Endodermal cell (in vitro differentiated cells): Measurements from ENCODE around the gene ACACA. TPM values are rescaled to one million over a fixed set of nuclear protein-coding genes. Genes with fewer than 3 reads are reported as not detected.

Experiments used
- DNase-seq: peaks from one replicate; pipeline ENCODE4 v3.0.0-alpha.2; 2017
- H3K27ac ChIP-seq: 2 replicates; pipeline ENCODE4 v1.5.1; 2013; ENCODE audit warnings: mild to moderate bottlenecking, low read depth, low read length, moderate library complexity
- H3K27me3 ChIP-seq: 2 replicates; pipeline ENCODE4 v1.6.1; 2013; ENCODE audit warnings: mild to moderate bottlenecking, low read length, moderate library complexity; ENCODE audit not compliant: insufficient read depth, control insufficient read depth, poor library complexity, severe bottlenecking
- H3K36me3 ChIP-seq: 2 replicates; pipeline ENCODE4 v1.7.0; 2013; ENCODE audit warnings: mild to moderate bottlenecking, low read length, moderate library complexity; ENCODE audit not compliant: control insufficient read depth, insufficient read depth
- H3K4me1 ChIP-seq: one replicate; pipeline ENCODE4 v1.7.0; 2013; ENCODE audit warnings: low read length; ENCODE audit not compliant: control insufficient read depth, insufficient read depth
- H3K4me3 ChIP-seq: 2 replicates; pipeline ENCODE4 v1.5.1; 2013; ENCODE audit warnings: mild to moderate bottlenecking, low read length, moderate library complexity
- H3K9ac ChIP-seq: 2 replicates; pipeline ENCODE4 v1.6.1; 2013; ENCODE audit warnings: mild to moderate bottlenecking, low read length, moderate library complexity; ENCODE audit not compliant: poor library complexity, severe bottlenecking; ENCODE audit errors: extremely low read depth
- H3K9me3 ChIP-seq: 2 replicates; pipeline ENCODE4 v1.6.1; 2013; ENCODE audit warnings: mild to moderate bottlenecking, low read length, moderate library complexity; ENCODE audit not compliant: control insufficient read depth
- H3K27ac Mint-ChIP-seq: 2 replicates; pipeline ENCODE4 v1.8.0; 2020; ENCODE audit warnings: mixed read lengths
- H3K27me3 Mint-ChIP-seq: 2 replicates; pipeline ENCODE4 v1.8.0; 2021; ENCODE audit warnings: mild to moderate bottlenecking, mixed read lengths; ENCODE audit not compliant: insufficient read depth
- H3K36me3 Mint-ChIP-seq: 2 replicates; pipeline ENCODE4 v1.8.0; 2020; ENCODE audit warnings: low read depth, mixed read lengths
- H3K4me1 Mint-ChIP-seq: 2 replicates; pipeline ENCODE4 v1.8.0; 2020; ENCODE audit warnings: mixed read lengths
- H3K4me3 Mint-ChIP-seq: 2 replicates; pipeline ENCODE4 v1.8.0; 2020; ENCODE audit warnings: mild to moderate bottlenecking, moderate library complexity, mixed read lengths
- H3K9me3 Mint-ChIP-seq: 2 replicates; pipeline ENCODE4 v1.8.0; 2020; ENCODE audit warnings: mild to moderate bottlenecking, mixed read lengths
- CTCF ChIP-seq: fragments of 200-600 bp; sonication (generic); conservative IDR thresholded peaks from 2 replicates; pipeline ENCODE4 v1.5.0; 2021; ENCODE audit warnings: antibody characterized with exemption, mild to moderate bottlenecking
- WGBS, 2 experiments: methylation state at CpG; one replicate each; pipeline versions ENCODE4 v1.1.5 to v1.1.7; 2013; ENCODE audit warnings: missing lambda C conversion rate in 2 of 2, mixed read lengths in 1 of 2; ENCODE audit not compliant: insufficient coverage in 1 of 2, insufficient read length in 1 of 2; 5-methylcytosine and 5-hydroxymethylcytosine counted together
- total RNA-seq, 2 donors: library from RNA; stranded (reverse); fragmentation: NEBNext Ultra II Directional in 1 of 2; extraction: Animal tissue kit (Norgen Biotek cat#: 25700) in 1 of 2; gene quantifications; 2 replicates in 1 of 2; 3 replicates in 1 of 2; pipeline ENCODE4 v1.2.1, GENCODE V29; 2021

The ACACA gene
- total RNA-seq, 2 donors from 2014 or later = 66.7 to 68.6 TPM

GRCh38 chr17:37294888-37295287 lies 111.7 kb downstream of the ACACA start:
- H3K36me3 ChIP-seq = no peaks in the 10 kb centered on the region
- Mint-ChIP-seq H3K4me3 (no peak overlapping the region), H3K36me3 (no peaks in the 10 kb centered on the region), H3K27me3 (no peaks in the 10 kb centered on the region), H3K4me1 (peaks cover 31% of the 10 kb centered on the region), H3K9me3 (no peaks in the 10 kb centered on the region), H3K27ac (peak overlapping the region; percentile 83)
- H3K9ac ChIP-seq = no peak overlapping the region
- H3K27me3 ChIP-seq = no peaks in the 10 kb centered on the region
- H3K27ac ChIP-seq = no peak overlapping the region
- WGBS, 2 experiments = 67 to 73% methylated on average over 4 of the region's 4 CpGs
- H3K4me3 ChIP-seq = no peak overlapping the region
- H3K4me1 ChIP-seq = no peaks in the 10 kb centered on the region
- no peak for TF ChIP-seq CTCF
- H3K9me3 ChIP-seq = no peaks in the 10 kb centered on the region
- peak; percentile 69 for DNase-seq

- Histone ChIP-seq H3K4me1 (no peaks in the 10 kb centered on the region), H3K9ac (no peak overlapping the region), H3K9me3 (no peaks in the 10 kb centered on the region), H3K4me3 (no peak overlapping the region), H3K27ac (no peak overlapping the region), H3K27me3 (no peaks in the 10 kb centered on the region), H3K36me3 (no peaks in the 10 kb centered on the region)
- Mint-ChIP-seq H3K27ac (no peak overlapping the region), H3K9me3 (no peaks in the 10 kb centered on the region), H3K4me1 (peaks cover 21% of the 10 kb centered on the region), H3K4me3 (no peak overlapping the region), H3K36me3 (peaks cover 4% of the 10 kb centered on the region), H3K27me3 (no peaks in the 10 kb centered on the region)
- no peak for DNase-seq
- 93 to 100% methylated on average over 2 to 5 of the region's 5 CpGs for WGBS, 2 experiments
- TF ChIP-seq CTCF = no peak
Measured at GRCh38 chr17:37293770-37294169, 112.9 kb downstream of the ACACA start.

GRCh38 chr17:37292429-37293139 lies 114.1 kb downstream of the ACACA start:
- no peak overlapping the region for H3K4me3 ChIP-seq
- no peak for DNase-seq
- no peak overlapping the region for H3K27ac Mint-ChIP-seq
- H3K27ac ChIP-seq = no peak overlapping the region
- no peaks in the 10 kb centered on the region for H3K9me3 ChIP-seq
- H3K4me3 Mint-ChIP-seq = no peak overlapping the region
- H3K27me3 ChIP-seq = no peaks in the 10 kb centered on the region
- H3K9me3 Mint-ChIP-seq = no peaks in the 10 kb centered on the region
- H3K27me3 Mint-ChIP-seq = no peaks in the 10 kb centered on the region
- WGBS, 2 experiments = 94 to 97% methylated on average over 8 to 9 of the region's 9 CpGs
- no peak overlapping the region for H3K9ac ChIP-seq
- no peaks in the 10 kb centered on the region for H3K36me3 ChIP-seq
- H3K4me1 ChIP-seq = no peaks in the 10 kb centered on the region
- H3K4me1 Mint-ChIP-seq = peaks cover 18% of the 10 kb centered on the region
- peaks cover 4% of the 10 kb centered on the region for H3K36me3 Mint-ChIP-seq
- TF ChIP-seq CTCF = no peak
